Gastroesophageal sphincter (tissue), 4 donors: ENCODE results near the gene SCAP. TPM values are rescaled to one million over a fixed set of nuclear protein-coding genes. Genes with fewer than 3 reads are reported as not detected.

ENCODE experiments used
- ATAC-seq: fragments of 150-250 bp; one replicate; pipeline ENCODE4 v1.9.1; 2016; ENCODE audit warnings: mild to moderate bottlenecking, moderate library complexity
- H3K27ac ChIP-seq, 4 donors: fragments of 200-600 bp; sonication (generic) in 3 of 4; 1 replicate in 3 of 4; 2 replicates in 1 of 4; pipeline ENCODE4 v1.5.1; 2016 to 2019
- H3K27me3 ChIP-seq: fragments of 200-600 bp; sonication (generic); one replicate; pipeline ENCODE4 v1.5.1; 2019
- H3K36me3 ChIP-seq, 2 donors: fragments of 200-600 bp; sonication (generic); one replicate each; pipeline ENCODE4 v1.5.1; 2019; ENCODE audit warnings: control low read depth in 1 of 2
- H3K4me1 ChIP-seq, 3 donors: fragments of 200-600 bp; sonication (generic); 1 replicate in 2 of 3; 2 replicates in 1 of 3; pipeline ENCODE4 v1.5.1; 2016 to 2019; ENCODE audit warnings: control low read depth in 2 of 3
- H3K4me3 ChIP-seq, 2 donors: fragments of 200-600 bp; sonication (generic); one replicate each; pipeline ENCODE4 v1.5.1; 2019; ENCODE audit warnings: mild to moderate bottlenecking in 1 of 2, moderate library complexity in 1 of 2
- H3K9me3 ChIP-seq, 3 donors: fragments of 200-600 bp; sonication (generic); one replicate each; pipeline ENCODE4 v1.5.1; 2017 to 2019; ENCODE audit warnings: control low read depth in 2 of 3
- EP300 ChIP-seq: sonication (generic); formaldehyde crosslinking; IDR thresholded peaks from one replicate; pipeline ENCODE4 v1.6.1; 2017; ENCODE audit warnings: antibody characterized with exemption, mild to moderate bottlenecking
- POLR2A ChIP-seq, 2 donors: fragments of 450-650 bp; IDR thresholded peaks; one replicate each; pipeline ENCODE4 v1.6.1; 2017; ENCODE audit warnings: antibody characterized with exemption in 2 of 2, mild to moderate bottlenecking in 2 of 2, moderate library complexity in 1 of 2
- POLR2AphosphoS5 ChIP-seq: sonication (generic); formaldehyde crosslinking; IDR thresholded peaks from one replicate; pipeline ENCODE4 v1.6.1; 2017; ENCODE audit warnings: antibody characterized with exemption
- WGBS, 2 donors: methylation state at CpG; one replicate each; pipeline ENCODE4 v1.1.5; 2018; ENCODE audit warnings: low coverage in 1 of 2; 5-methylcytosine and 5-hydroxymethylcytosine counted together
- total RNA-seq, 4 donors: library from RNA; depleted of rRNA; stranded (reverse); fragments of >200 nt; gene quantifications; one replicate each; pipeline ENCODE4 v1.1.0, GENCODE V29; 2016
- TF ChIP-seq, protein P1 (sequence below), 4 experiments: fragments of 200-600 bp in 2 of 4; fragments of 450-650 bp in 2 of 4; sonication (generic) in 1 of 4; IDR thresholded peaks; one replicate each; pipeline ENCODE4 v1.5.1; 2017 to 2019; ENCODE audit warnings: antibody characterized with exemption in 4 of 4, mild to moderate bottlenecking in 2 of 4, moderate library complexity in 2 of 4

Gene SCAP
- total RNA-seq, 4 donors from 2014 or later = 58.8 to 93.5 (median 71.5) TPM

DNA sequence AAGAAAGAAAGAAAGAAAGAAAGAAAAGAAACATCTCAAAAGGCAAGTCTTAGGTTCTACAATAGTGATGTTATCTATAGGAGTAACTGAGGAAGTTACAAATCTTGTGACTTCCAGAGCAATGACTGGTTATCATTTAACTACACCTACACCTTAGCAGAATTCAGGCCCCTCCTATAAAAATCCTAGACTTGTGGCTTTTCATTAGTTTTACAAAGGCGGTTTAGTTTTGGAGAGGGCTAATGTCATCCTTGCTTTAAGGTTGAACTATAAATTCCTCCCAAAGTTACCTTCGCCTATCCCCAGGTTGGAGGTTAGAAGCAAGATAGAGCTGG, 4.1 kb upstream of the SCAP start:
- WGBS, 2 donors = 88% methylated on average over 2 of the region's 2 CpGs; no CpG with 5 or more reads in 1 of the 2 donors
- Histone ChIP-seq H3K4me1 (peaks cover 0 to 17% (median 8%) of the 10 kb centered on the region in 3 donors), H3K27me3 (no peaks in the 10 kb centered on the region), H3K27ac (no peak overlapping the region), H3K9me3 (no peaks in the 10 kb centered on the region), H3K36me3 (no peaks in the 10 kb centered on the region), H3K4me3 (no peak overlapping the region)
- TF ChIP-seq POLR2AphosphoS5 (no peak), EP300 (no peak), POLR2A (IDR thresholded peaks at IDR 0.05) (no peak)
- TF ChIP-seq, protein P1, sequence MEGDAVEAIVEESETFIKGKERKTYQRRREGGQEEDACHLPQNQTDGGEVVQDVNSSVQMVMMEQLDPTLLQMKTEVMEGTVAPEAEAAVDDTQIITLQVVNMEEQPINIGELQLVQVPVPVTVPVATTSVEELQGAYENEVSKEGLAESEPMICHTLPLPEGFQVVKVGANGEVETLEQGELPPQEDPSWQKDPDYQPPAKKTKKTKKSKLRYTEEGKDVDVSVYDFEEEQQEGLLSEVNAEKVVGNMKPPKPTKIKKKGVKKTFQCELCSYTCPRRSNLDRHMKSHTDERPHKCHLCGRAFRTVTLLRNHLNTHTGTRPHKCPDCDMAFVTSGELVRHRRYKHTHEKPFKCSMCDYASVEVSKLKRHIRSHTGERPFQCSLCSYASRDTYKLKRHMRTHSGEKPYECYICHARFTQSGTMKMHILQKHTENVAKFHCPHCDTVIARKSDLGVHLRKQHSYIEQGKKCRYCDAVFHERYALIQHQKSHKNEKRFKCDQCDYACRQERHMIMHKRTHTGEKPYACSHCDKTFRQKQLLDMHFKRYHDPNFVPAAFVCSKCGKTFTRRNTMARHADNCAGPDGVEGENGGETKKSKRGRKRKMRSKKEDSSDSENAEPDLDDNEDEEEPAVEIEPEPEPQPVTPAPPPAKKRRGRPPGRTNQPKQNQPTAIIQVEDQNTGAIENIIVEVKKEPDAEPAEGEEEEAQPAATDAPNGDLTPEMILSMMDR (IDR thresholded peaks at IDR 0.05) = no peak
- ATAC-seq = no peak

DNA sequence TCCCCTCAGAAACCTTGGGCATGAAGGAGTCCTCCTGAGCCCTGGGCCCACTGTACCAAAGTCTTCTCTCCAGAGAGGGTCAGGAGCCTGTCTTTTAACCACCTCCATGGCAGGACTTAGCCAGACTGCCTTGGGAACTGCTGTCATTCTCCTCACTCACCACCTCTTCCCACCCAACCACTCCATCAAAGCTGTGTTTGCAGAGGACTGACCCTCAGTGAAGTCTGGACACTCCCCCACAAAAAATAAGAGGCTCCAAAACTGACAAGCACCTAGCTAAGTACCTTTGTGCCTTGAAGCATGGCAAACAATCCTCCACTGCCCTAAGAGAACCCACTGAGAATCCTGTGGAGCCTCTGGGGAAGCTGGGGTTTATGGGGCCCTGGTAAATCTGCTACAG, 2.3 kb upstream of the SCAP start:
- Histone ChIP-seq H3K36me3 (no peaks in the 10 kb centered on the region), H3K27ac (no peak overlapping the region), H3K4me3 (no peak overlapping the region), H3K9me3 (no peaks in the 10 kb centered on the region), H3K27me3 (no peaks in the 10 kb centered on the region), H3K4me1 (peaks cover 0 to 35% (median 14%) of the 10 kb centered on the region in 3 donors)
- no peak for ATAC-seq
- TF ChIP-seq POLR2A (IDR thresholded peaks at IDR 0.05) (no peak), EP300 (no peak), POLR2AphosphoS5 (no peak)
- TF ChIP-seq, protein P1 (IDR thresholded peaks at IDR 0.05) = no peak

DNA sequence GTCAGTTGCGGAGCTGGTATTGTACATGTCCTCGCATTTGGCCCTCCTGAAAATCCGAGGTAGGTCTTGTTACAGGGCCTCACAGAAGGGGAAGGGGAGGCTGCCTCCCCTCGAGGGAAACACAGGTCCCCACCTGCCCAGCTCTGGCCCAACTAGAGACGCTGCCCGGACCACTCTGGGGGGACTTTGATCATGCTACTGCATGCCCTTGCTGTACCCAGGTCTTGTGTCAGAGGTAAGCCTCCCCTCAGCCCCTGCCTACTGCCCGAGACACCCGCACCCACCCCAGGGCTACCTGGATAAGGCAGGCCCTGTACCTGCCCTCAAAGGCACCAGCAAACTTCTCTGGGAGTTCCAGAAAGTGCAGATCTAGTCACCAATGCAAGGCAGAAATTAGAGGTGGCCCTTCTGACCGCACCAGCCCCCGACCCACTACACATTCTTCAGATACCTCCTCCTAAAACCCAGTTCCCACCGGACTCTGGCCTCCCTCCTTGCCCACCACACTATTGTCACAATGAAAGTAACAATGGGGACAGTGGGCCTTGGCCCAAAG, 981 bp upstream of the SCAP start:
- no peaks in the 10 kb centered on the region for H3K36me3 ChIP-seq
- ATAC-seq = no peak
- peak overlapping the region in 3 of 4 donors; percentile 84 to 92 (median 87) for H3K27ac ChIP-seq
- WGBS, 2 donors = 73 to 81% methylated on average over 4 to 5 of the region's 11 CpGs
- peak overlapping the region in 1 of 2 donors; percentile 84 for H3K4me3 ChIP-seq
- H3K4me1 ChIP-seq = peaks cover 0 to 36% (median 14%) of the 10 kb centered on the region in 3 donors
- H3K27me3 ChIP-seq = no peaks in the 10 kb centered on the region
- TF ChIP-seq POLR2A (IDR thresholded peaks at IDR 0.05) (no peak), EP300 (no peak), POLR2AphosphoS5 (no peak)
- TF ChIP-seq, protein P1 (IDR thresholded peaks at IDR 0.05) = no peak
- no peaks in the 10 kb centered on the region for H3K9me3 ChIP-seq

DNA sequence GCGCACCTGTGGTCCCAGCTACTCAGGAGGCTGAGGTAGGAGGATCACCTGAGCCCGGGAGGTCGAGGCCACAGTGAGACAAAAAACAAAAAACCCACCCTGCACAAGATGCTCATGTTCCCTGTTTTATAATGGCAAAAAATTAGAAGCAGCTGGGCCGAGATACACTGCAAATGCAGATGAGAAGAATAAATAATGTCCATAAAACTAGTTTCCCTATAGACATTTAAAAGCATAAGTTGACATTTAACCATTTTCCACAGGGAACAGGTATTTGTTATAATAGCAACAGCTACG, 537 bp upstream of the SCAP start:
- Histone ChIP-seq H3K36me3 (no peaks in the 10 kb centered on the region), H3K4me1 (peaks cover 0 to 36% (median 14%) of the 10 kb centered on the region in 3 donors), H3K9me3 (no peaks in the 10 kb centered on the region), H3K27ac (peak overlapping the region; percentile 30 to 92 (median 86)), H3K4me3 (peak overlapping the region; percentile 84 to 86), H3K27me3 (no peaks in the 10 kb centered on the region)
- no peak for TF ChIP-seq EP300
- no peak for TF ChIP-seq POLR2A (IDR thresholded peaks at IDR 0.05)
- no peak for TF ChIP-seq POLR2AphosphoS5
- TF ChIP-seq, protein P1 (IDR thresholded peaks at IDR 0.05) = no peak
- WGBS, 2 donors = 53 to 73% methylated on average over 2 to 5 of the region's 5 CpGs
- ATAC-seq = no peak

DNA sequence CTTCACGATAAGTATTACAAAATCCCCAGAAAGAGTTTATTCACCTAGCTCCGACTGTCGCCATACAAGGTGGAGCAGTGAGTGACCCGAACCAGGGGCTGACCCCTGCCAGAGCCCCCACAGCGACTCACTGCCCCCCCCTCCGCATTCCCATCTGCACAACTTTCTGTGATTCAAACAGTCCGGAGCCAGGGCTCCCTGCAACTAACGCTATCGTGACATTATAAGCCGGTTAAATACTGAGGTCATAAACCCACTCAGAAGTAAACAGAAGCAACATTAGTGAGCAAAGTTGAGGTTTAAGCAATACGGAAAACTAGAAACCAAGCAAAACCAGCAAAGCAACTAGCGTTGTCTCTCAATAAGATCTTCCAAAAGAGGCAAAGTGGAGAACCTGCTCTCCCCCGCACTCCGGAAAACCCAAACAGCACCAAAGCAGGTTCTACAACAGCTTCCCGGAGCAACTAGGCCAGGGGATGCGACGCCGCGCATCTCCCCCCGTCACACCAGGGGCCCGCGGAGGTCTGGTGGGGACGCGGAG, 642 bp downstream of the SCAP start:
- Histone ChIP-seq H3K9me3 (no peaks in the 10 kb centered on the region), H3K27ac (peak overlapping the region; percentile 14 to 92 (median 86)), H3K27me3 (no peaks in the 10 kb centered on the region), H3K4me1 (peaks cover 0 to 41% (median 14%) of the 10 kb centered on the region in 3 donors), H3K36me3 (no peaks in the 10 kb centered on the region), H3K4me3 (peak overlapping the region; percentile 84 to 86)
- WGBS, 2 donors = 0% methylated on average over 1 to 9 of the region's 24 CpGs
- no peak for TF ChIP-seq EP300
- no peak for TF ChIP-seq POLR2A (IDR thresholded peaks at IDR 0.05)
- TF ChIP-seq, protein P1 (IDR thresholded peaks at IDR 0.05) = no peak
- no peak for TF ChIP-seq POLR2AphosphoS5
- no peak for ATAC-seq
